ENCODE data around the gene FREM1.

FREM1 gene

DNA sequence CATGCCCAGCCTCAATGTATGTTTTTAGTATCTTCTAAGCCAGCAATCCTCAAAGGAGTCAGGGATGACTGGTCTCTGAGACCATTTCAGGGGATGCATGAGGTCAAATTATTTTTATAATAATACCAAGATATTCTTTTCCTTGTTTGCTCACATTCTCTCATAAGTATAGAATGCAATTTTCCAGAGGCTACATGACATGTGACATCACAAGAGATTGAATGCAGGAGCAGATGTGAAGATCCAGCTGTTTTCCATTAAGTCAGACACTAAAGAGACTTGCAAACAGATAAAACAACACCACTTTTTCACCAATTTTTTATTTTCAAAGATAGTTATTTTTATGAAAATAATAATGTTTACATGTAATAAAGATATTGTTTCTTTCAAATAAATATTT, 22.0 kb upstream of the FREM1 start:
- Histone ChIP-seq H2BK12ac (ENCODE audit: low read length) (no peak overlapping the region), H3K27me3 (ENCODE audit: control insufficient read depth in 3 of 3, insufficient read depth in 3 of 3, low read depth in 1 of 3, low read length in 3 of 3) (no peaks in the 10 kb centered on the region), H3K23ac (ENCODE audit: low read depth, low read length, poor library complexity) (no peak overlapping the region), H3K4me3 (ENCODE audit: low read length in 2 of 2) (no peak overlapping the region), H3K9ac (ENCODE audit: low read depth, low read length, poor library complexity) (no peak overlapping the region), H3K4me2 (ENCODE audit: insufficient read depth, low read length, poor library complexity, severe bottlenecking) (no peak overlapping the region), H4K91ac (ENCODE audit: low read depth, low read length, poor library complexity) (no peak overlapping the region), H3K4ac (ENCODE audit: low read length) (no peak overlapping the region), H3K36me3 (replicated peaks in 1 of 2; ENCODE audit: control insufficient read depth in 2 of 2, insufficient read depth in 2 of 2, low read length in 2 of 2) (peaks cover 0 to 7% of the 10 kb centered on the region in 2 donors), H2BK120ac (ENCODE audit: low read depth, low read length) (no peak overlapping the region), H2AFZ (ENCODE audit: low read length) (no peak overlapping the region), H3K79me1 (ENCODE audit: low read depth, low read length) (no peaks in the 10 kb centered on the region), H3K18ac (ENCODE audit: low read length) (no peak overlapping the region), H2BK5ac (ENCODE audit: low read length) (no peak overlapping the region), H4K8ac (ENCODE audit: low read depth, low read length) (no peak overlapping the region), H3K4me1 (ENCODE audit: control insufficient read depth in 2 of 2, insufficient read depth in 1 of 2, low read depth in 1 of 2, low read length in 2 of 2) (peaks cover 8 to 15% of the 10 kb centered on the region in 2 donors), H2BK15ac (ENCODE audit: low read length) (no peak overlapping the region), H2AK5ac (ENCODE audit: low read depth, low read length) (no peak overlapping the region), H3K14ac (ENCODE audit: low read length) (no peak overlapping the region), H3K9me3 (replicated peaks in 1 of 2; ENCODE audit: control insufficient read depth in 2 of 2, insufficient read depth in 1 of 2, low read depth in 1 of 2, low read length in 2 of 2) (peaks cover 2 to 3% of the 10 kb centered on the region in 2 donors), H3K27ac (replicated peaks; ENCODE audit: low read length) (no peak overlapping the region)
- no peak for DNase-seq (ENCODE audit: low spot score)

DNA sequence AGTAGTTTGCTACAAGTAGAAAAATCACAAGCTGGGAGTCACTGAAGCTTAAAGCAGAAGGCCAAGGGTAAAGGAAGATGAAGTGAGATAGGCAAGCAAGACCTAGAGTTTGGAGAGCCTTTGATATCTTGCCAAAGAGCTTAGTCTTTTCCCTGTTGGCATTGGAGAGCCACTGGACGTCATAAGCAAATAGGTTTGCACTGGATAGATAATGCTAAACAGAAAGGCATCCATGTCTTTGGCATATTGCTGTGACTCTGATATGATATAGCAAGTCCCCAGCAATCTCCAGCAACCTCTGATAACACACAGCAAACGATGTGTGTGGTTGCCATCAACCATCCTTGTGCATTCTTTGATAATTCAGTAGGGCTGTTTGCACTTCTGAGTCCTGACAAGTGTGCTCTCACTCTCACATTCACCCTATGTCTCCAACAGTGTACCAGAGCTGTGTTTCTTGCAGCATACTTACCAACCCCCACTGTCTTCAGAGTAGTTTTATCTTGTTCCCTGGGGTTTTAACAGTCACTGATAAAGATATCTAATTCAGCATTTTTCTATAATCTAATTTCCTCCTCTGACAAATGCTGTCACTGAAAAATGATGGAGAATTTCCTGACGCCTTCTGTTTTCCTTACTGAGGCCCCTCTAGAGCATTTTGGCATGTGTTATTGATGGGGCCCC, 16.9 kb upstream of the FREM1 start:
- Histone ChIP-seq H2BK15ac (ENCODE audit: low read length) (no peak overlapping the region), H3K4me3 (ENCODE audit: low read length in 2 of 2) (no peak overlapping the region), H3K14ac (ENCODE audit: low read length) (no peak overlapping the region), H3K23ac (ENCODE audit: low read depth, low read length, poor library complexity) (no peak overlapping the region), H3K4me2 (ENCODE audit: insufficient read depth, low read length, poor library complexity, severe bottlenecking) (no peak overlapping the region), H3K79me1 (ENCODE audit: low read depth, low read length) (no peaks in the 10 kb centered on the region), H2AK5ac (ENCODE audit: low read depth, low read length) (no peak overlapping the region), H3K27me3 (ENCODE audit: control insufficient read depth in 3 of 3, insufficient read depth in 3 of 3, low read depth in 1 of 3, low read length in 3 of 3) (no peaks in the 10 kb centered on the region), H3K36me3 (replicated peaks in 1 of 2; ENCODE audit: control insufficient read depth in 2 of 2, insufficient read depth in 2 of 2, low read length in 2 of 2) (peaks cover 0 to 7% of the 10 kb centered on the region in 2 donors), H4K91ac (ENCODE audit: low read depth, low read length, poor library complexity) (no peak overlapping the region), H3K4ac (ENCODE audit: low read length) (no peak overlapping the region), H2BK120ac (ENCODE audit: low read depth, low read length) (no peak overlapping the region), H4K8ac (ENCODE audit: low read depth, low read length) (no peak overlapping the region), H3K9me3 (replicated peaks in 1 of 2; ENCODE audit: control insufficient read depth in 2 of 2, insufficient read depth in 1 of 2, low read depth in 1 of 2, low read length in 2 of 2) (peaks cover 2 to 3% of the 10 kb centered on the region in 2 donors), H2AFZ (ENCODE audit: low read length) (no peak overlapping the region), H3K4me1 (ENCODE audit: control insufficient read depth in 2 of 2, insufficient read depth in 1 of 2, low read depth in 1 of 2, low read length in 2 of 2) (no peaks in the 10 kb centered on the region), H2BK5ac (ENCODE audit: low read length) (no peak overlapping the region), H3K27ac (replicated peaks; ENCODE audit: low read length) (no peak overlapping the region), H3K18ac (ENCODE audit: low read length) (no peak overlapping the region), H2BK12ac (ENCODE audit: low read length) (no peak overlapping the region), H3K9ac (ENCODE audit: low read depth, low read length, poor library complexity) (no peak overlapping the region)
- WGBS, 2 donors (ENCODE audit: extremely low coverage in 2 of 2, insufficient read length in 2 of 2, insufficient replicate concordance in 1 of 2): no CpG with 5 or more reads among the region's 3 CpGs
- DNase-seq (ENCODE audit: low spot score): no peak

DNA sequence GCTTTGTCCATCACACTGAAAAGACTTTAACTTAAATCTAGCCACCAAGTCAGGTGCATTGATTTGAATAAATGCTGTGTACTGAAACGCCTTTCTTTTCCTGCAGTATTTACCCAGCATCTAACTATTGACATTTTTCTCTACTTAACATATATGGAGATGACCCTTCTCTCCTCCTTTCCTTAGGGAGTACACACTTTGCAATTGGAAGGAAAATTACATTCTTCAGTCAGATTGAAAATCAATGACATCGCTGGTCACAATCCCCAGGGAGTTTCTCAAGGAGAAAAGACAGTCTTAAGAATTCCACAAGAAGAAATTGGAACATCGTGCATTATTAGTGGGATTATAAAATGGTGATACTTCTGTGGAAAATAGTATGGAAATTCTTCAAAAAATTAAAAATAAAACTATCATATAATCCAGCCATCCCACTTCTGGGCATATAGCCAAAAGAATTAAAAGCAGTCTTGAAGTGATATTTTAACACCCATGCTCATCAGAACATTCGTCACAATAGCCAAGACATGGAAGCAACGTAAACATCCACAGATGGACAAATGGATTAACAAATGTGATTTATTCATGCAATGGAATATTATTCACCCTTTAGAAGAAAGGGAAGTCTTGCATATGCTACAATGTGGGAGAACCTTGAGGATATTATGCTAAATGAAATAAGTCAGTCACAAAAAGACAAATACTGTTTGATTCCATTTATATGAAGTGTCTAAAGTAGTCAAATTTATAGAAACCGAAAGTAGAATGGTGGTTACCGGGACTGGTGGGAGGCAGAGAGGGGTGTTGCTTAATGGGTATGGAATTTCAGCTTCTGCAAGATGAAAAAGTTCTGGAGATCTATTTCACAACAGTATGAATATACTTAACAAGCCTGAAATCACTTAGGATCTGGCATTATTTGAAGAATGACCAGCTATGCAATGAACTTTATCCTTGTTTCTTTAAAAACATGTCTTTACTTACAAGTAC, 14.3 kb upstream of the FREM1 start:
- H3K18ac ChIP-seq (ENCODE audit: low read length): no peak overlapping the region
- no peak overlapping the region for H3K27ac ChIP-seq (replicated peaks; ENCODE audit: low read length)
- H2BK5ac ChIP-seq (ENCODE audit: low read length): no peak overlapping the region
- no peak overlapping the region for H3K4ac ChIP-seq (ENCODE audit: low read length)
- H2AK5ac ChIP-seq (ENCODE audit: low read depth, low read length): no peak overlapping the region
- H3K4me3 ChIP-seq (ENCODE audit: low read length in 2 of 2): no peak overlapping the region
- H2AFZ ChIP-seq (ENCODE audit: low read length): no peak overlapping the region
- DNase-seq (ENCODE audit: low spot score): no peak
- no peak overlapping the region for H4K91ac ChIP-seq (ENCODE audit: low read depth, low read length, poor library complexity)
- H3K9ac ChIP-seq (ENCODE audit: low read depth, low read length, poor library complexity): no peak overlapping the region
- H3K4me2 ChIP-seq (ENCODE audit: insufficient read depth, low read length, poor library complexity, severe bottlenecking): no peak overlapping the region
- no peaks in the 10 kb centered on the region for H3K27me3 ChIP-seq (ENCODE audit: control insufficient read depth in 3 of 3, insufficient read depth in 3 of 3, low read depth in 1 of 3, low read length in 3 of 3)
- H3K14ac ChIP-seq (ENCODE audit: low read length): no peak overlapping the region
- no peak overlapping the region for H2BK15ac ChIP-seq (ENCODE audit: low read length)
- H3K4me1 ChIP-seq (ENCODE audit: control insufficient read depth in 2 of 2, insufficient read depth in 1 of 2, low read depth in 1 of 2, low read length in 2 of 2): peaks cover 0 to 8% of the 10 kb centered on the region in 2 donors
- no peaks in the 10 kb centered on the region for H3K79me1 ChIP-seq (ENCODE audit: low read depth, low read length)
- H3K36me3 ChIP-seq (replicated peaks in 1 of 2; ENCODE audit: control insufficient read depth in 2 of 2, insufficient read depth in 2 of 2, low read length in 2 of 2): no peaks in the 10 kb centered on the region
- no peak overlapping the region for H2BK120ac ChIP-seq (ENCODE audit: low read depth, low read length)
- no peak overlapping the region for H4K8ac ChIP-seq (ENCODE audit: low read depth, low read length)
- peaks cover 0 to 1% of the 10 kb centered on the region in 2 donors for H3K9me3 ChIP-seq (replicated peaks in 1 of 2; ENCODE audit: control insufficient read depth in 2 of 2, insufficient read depth in 1 of 2, low read depth in 1 of 2, low read length in 2 of 2)
- no CpG with 5 or more reads among the region's 7 CpGs for WGBS, 2 donors (ENCODE audit: extremely low coverage in 2 of 2, insufficient read length in 2 of 2, insufficient replicate concordance in 1 of 2)
- H3K23ac ChIP-seq (ENCODE audit: low read depth, low read length, poor library complexity): no peak overlapping the region
- no peak overlapping the region for H2BK12ac ChIP-seq (ENCODE audit: low read length)

DNA sequence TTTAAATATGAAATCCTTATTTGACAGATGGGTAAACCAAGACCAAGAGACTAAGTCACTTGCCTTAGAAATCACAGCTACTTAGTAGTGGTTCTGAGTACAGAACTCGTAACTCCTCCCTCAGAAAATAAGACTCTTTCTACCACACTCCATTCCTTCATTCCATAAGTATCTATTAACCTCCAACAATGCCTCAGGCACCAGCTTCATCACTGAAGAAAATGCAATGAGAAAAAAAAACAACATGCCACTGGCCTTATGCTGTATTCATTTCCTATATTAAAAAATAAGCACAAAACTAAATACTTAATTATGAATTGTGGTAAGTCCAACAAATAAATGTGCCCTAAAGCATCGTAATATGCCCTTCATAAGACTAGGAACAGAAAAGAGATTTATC, 13.5 kb upstream of the FREM1 start:
- H3K14ac ChIP-seq (ENCODE audit: low read length): no peak overlapping the region
- H2BK5ac ChIP-seq (ENCODE audit: low read length): no peak overlapping the region
- no peak overlapping the region for H3K9ac ChIP-seq (ENCODE audit: low read depth, low read length, poor library complexity)
- H2AK5ac ChIP-seq (ENCODE audit: low read depth, low read length): no peak overlapping the region
- no peak for DNase-seq (ENCODE audit: low spot score)
- H3K4me2 ChIP-seq (ENCODE audit: insufficient read depth, low read length, poor library complexity, severe bottlenecking): no peak overlapping the region
- H3K23ac ChIP-seq (ENCODE audit: low read depth, low read length, poor library complexity): no peak overlapping the region
- no peak overlapping the region for H2BK120ac ChIP-seq (ENCODE audit: low read depth, low read length)
- no peaks in the 10 kb centered on the region for H3K27me3 ChIP-seq (ENCODE audit: control insufficient read depth in 3 of 3, insufficient read depth in 3 of 3, low read depth in 1 of 3, low read length in 3 of 3)
- no peak overlapping the region for H2AFZ ChIP-seq (ENCODE audit: low read length)
- no peaks in the 10 kb centered on the region for H3K79me1 ChIP-seq (ENCODE audit: low read depth, low read length)
- no peaks in the 10 kb centered on the region for H3K9me3 ChIP-seq (replicated peaks in 1 of 2; ENCODE audit: control insufficient read depth in 2 of 2, insufficient read depth in 1 of 2, low read depth in 1 of 2, low read length in 2 of 2)
- H3K4me1 ChIP-seq (ENCODE audit: control insufficient read depth in 2 of 2, insufficient read depth in 1 of 2, low read depth in 1 of 2, low read length in 2 of 2): peaks cover 0 to 14% of the 10 kb centered on the region in 2 donors
- H3K27ac ChIP-seq (replicated peaks; ENCODE audit: low read length): no peak overlapping the region
- H3K36me3 ChIP-seq (replicated peaks in 1 of 2; ENCODE audit: control insufficient read depth in 2 of 2, insufficient read depth in 2 of 2, low read length in 2 of 2): no peaks in the 10 kb centered on the region
- no peak overlapping the region for H4K8ac ChIP-seq (ENCODE audit: low read depth, low read length)
- WGBS, 2 donors (ENCODE audit: extremely low coverage in 2 of 2, insufficient read length in 2 of 2, insufficient replicate concordance in 1 of 2): no CpG with 5 or more reads among the region's 2 CpGs
- no peak overlapping the region for H4K91ac ChIP-seq (ENCODE audit: low read depth, low read length, poor library complexity)
- H3K4ac ChIP-seq (ENCODE audit: low read length): no peak overlapping the region
- H3K4me3 ChIP-seq (ENCODE audit: low read length in 2 of 2): no peak overlapping the region
- H2BK15ac ChIP-seq (ENCODE audit: low read length): no peak overlapping the region
- no peak overlapping the region for H2BK12ac ChIP-seq (ENCODE audit: low read length)
- no peak overlapping the region for H3K18ac ChIP-seq (ENCODE audit: low read length)

Data from neuronal stem cell (in vitro differentiated cells).